Activated CD8-positive, alpha-beta T cell treated with anti-CD3 and anti-CD28 coated beads, Interleukin-2, amount 10 ng/mL, durations not matched to agents 7 days and 5 days (primary cell): Measurements from ENCODE around the gene CCIN. TPM values are rescaled to one million over a fixed set of nuclear protein-coding genes. Genes with fewer than 3 reads are reported as not detected.

Experiments used
- total RNA-seq, 2 experiments: library from RNA; stranded (reverse); gene quantifications; one replicate each; pipeline ENCODE4 v1.2.3, GENCODE V29; 2021

The CCIN gene
- total RNA-seq, 2 experiments from 2014 or later, result 0.13 to 0.32 TPM

Other genes with a start within 250 kb of the CCIN start
- not detected for gene OR2S2, start 211.2 kb upstream of the CCIN start, total RNA-seq
- gene RECK, start 132.5 kb upstream of the CCIN start, total RNA-seq, result 1 to 10 TPM; 5.7 to 7.3 TPM
- 10 to 100 TPM; 67.8 to 73.0 TPM for gene GLIPR2, start 32.7 kb upstream of the CCIN start, total RNA-seq
- gene CLTA, start 21.5 kb downstream of the CCIN start, total RNA-seq, result 100 to 1,000 TPM; 167 to 170 TPM
- gene GNE, start 89.1 kb downstream of the CCIN start, total RNA-seq, result 10 to 100 TPM; 15.2 to 16.1 TPM
- gene RNF38, start 230.9 kb downstream of the CCIN start, total RNA-seq, result 10 to 100 TPM; 39.5 to 40.0 TPM